GM12878 (cell line): ENCODE results near the gene ECM1. TPM values are rescaled to one million over a fixed set of nuclear protein-coding genes. Genes with fewer than 3 reads are reported as not detected.

Experiments used
- ATAC-seq: fragments of 200-7000 bp; cut with Tn5 transposase; 3 replicates; pipeline ENCODE4 v1.9.1; 2020; ENCODE audit warnings: mild to moderate bottlenecking, moderate library complexity
- BruUV-seq: library from RNA; stranded (reverse); fragments of 400-500 nt; replicated peaks from 2 replicates; lab custom pipeline; 2021; lab: Mats Ljungman, UMichigan
- CTCF ChIA-PET: fragments of 300-600 bp; sonication (Branson Sonifier 250); formaldehyde crosslinking; extraction: SDS; loops from one replicate; lab custom pipeline; 2021; ENCODE audit warnings: inconsistent platforms; lab: Yijun Ruan, JAX
- POLR2A ChIA-PET: fragments of 350-600 bp; formaldehyde crosslinking; extraction: SDS; loops from one replicate; lab custom pipeline; 2021; ENCODE audit warnings: inconsistent platforms; lab: Charles Lee
- RAD21 ChIA-PET: fragments of 300-600 bp; sonication (Branson Sonifier 250); formaldehyde crosslinking; loops from one replicate; lab custom pipeline; 2023; ENCODE audit warnings: antibody characterized with exemption; ENCODE audit not compliant: unreplicated experiment; lab: Charles Lee
- SMC1A ChIA-PET: fragments of 300-600 bp; sonication (Branson Sonifier 250); formaldehyde crosslinking; loops from one replicate; lab custom pipeline; 2023; ENCODE audit not compliant: unreplicated experiment, uncharacterized antibody; lab: Charles Lee
- DNase-seq: peaks from one replicate; pipeline ENCODE4 v3.0.0-alpha.2; 2011; ENCODE audit warnings: low read depth, low spot score
- FAIRE-seq: peaks from 3 replicates; lab custom pipeline; 2011; peaks lifted over from hg19 to GRCh38; lab: Jason Lieb, UNC
- H2AFZ ChIP-seq: 2 replicates; pipeline ENCODE4 v1.6.0; 2011; ENCODE audit warnings: low read depth, low read length, control low read depth; ENCODE audit not compliant: control insufficient read depth
- H3K27ac ChIP-seq: 2 replicates; pipeline ENCODE4 v1.5.1; 2011; ENCODE audit warnings: control low read depth; ENCODE audit not compliant: control insufficient read depth, insufficient read depth
- H3K27me3 ChIP-seq, 2 experiments: replicated peaks in 1 of 2; 2 replicates each; pipeline versions ENCODE4 v1.6.0 to v1.6.1; 2011; ENCODE audit warnings: low read length in 1 of 2; ENCODE audit not compliant: control insufficient read depth in 2 of 2, insufficient read depth in 2 of 2
- H3K36me3 ChIP-seq, 2 experiments: 2 replicates each; pipeline ENCODE4 v1.5.1; 2011; ENCODE audit warnings: low read length in 1 of 2; ENCODE audit not compliant: control insufficient read depth in 2 of 2, insufficient read depth in 2 of 2
- H3K4me1 ChIP-seq: 2 replicates; pipeline ENCODE4 v1.6.1; 2011; ENCODE audit warnings: mild to moderate bottlenecking, low read length, moderate library complexity, mixed read lengths; ENCODE audit not compliant: control insufficient read depth, insufficient read depth
- H3K4me2 ChIP-seq: 2 replicates; pipeline ENCODE4 v1.6.0; 2011; ENCODE audit warnings: control low read depth; ENCODE audit not compliant: control insufficient read depth, insufficient read depth
- H3K4me3 ChIP-seq: fragments of 200-600 bp; sonication (generic); 2 replicates; pipeline ENCODE4 v1.5.1; 2016
- H3K79me2 ChIP-seq: 2 replicates; pipeline ENCODE4 v1.6.0; 2011; ENCODE audit warnings: low read length; ENCODE audit not compliant: control insufficient read depth, insufficient read depth
- H3K9ac ChIP-seq: 2 replicates; pipeline ENCODE4 v1.8.0; 2011; ENCODE audit warnings: low read length, control low read depth, mixed read lengths; ENCODE audit not compliant: control insufficient read depth, insufficient read depth
- H3K9me3 ChIP-seq: replicated peaks from 3 replicates; pipeline ENCODE4 v1.5.1; 2011; ENCODE audit warnings: mild to moderate bottlenecking, low read length; ENCODE audit not compliant: control insufficient read depth, insufficient read depth
- H4K20me1 ChIP-seq: 2 replicates; pipeline ENCODE4 v1.6.0; 2011; ENCODE audit not compliant: control insufficient read depth, insufficient read depth
- ASH2L ChIP-seq: fragments of 300-600, 200-600 bp; sonication (generic); IDR thresholded peaks from 2 replicates; pipeline ENCODE4 v1.6.1; 2017; ENCODE audit warnings: low read depth, mild to moderate bottlenecking, borderline replicate concordance
- CHD2 ChIP-seq: IDR thresholded peaks from 2 replicates; pipeline ENCODE4 v1.6.1; 2011; ENCODE audit warnings: low read depth, low read length, improper control_type of control experiment, borderline replicate concordance
- FOS ChIP-seq: IDR thresholded peaks from 3 replicates; pipeline ENCODE4 v1.6.1; 2011; ENCODE audit warnings: borderline replicate concordance; ENCODE audit not compliant: insufficient read length; ENCODE audit errors: extremely low read depth
- WGBS: methylation state at CpG from one replicate; pipeline ENCODE4 v1.1.6; 2016; ENCODE audit warnings: low lambda C conversion rate; ENCODE audit not compliant: insufficient replicate concordance, insufficient coverage; ENCODE audit errors: missing lambda C conversion rate; 5-methylcytosine and 5-hydroxymethylcytosine counted together
- in situ Hi-C: fragments of 300-500 bp; cut with MboI; formaldehyde crosslinking; loops from 9 replicates; pipeline ENCODE4 v1.14.3; 2018; ENCODE audit warnings: mixed read lengths
- intact Hi-C: fragments of 100-400 bp; cut with micrococcal nuclease; formaldehyde crosslinking; loops from one replicate; pipeline ENCODE4 v1.14.2; 2022; ENCODE audit not compliant: unreplicated experiment
- polyA plus RNA-seq, 11 experiments: library from polyadenylated mRNA; depleted of rRNA in 4 of 11; unstranded in 6 of 11; stranded (reverse) in 5 of 11; fragments of >200 nt; fragmentation: Nextera tagmentation in 4 of 11; fragmentation: Illumina TruSeq in 1 of 11; extraction: Ambion mirVana in 4 of 11; extraction: Trizol in 1 of 11; gene quantifications; 1 replicate in 1 of 11; 2 replicates in 10 of 11; pipeline versions ENCODE4 v1.2.1 to v1.2.3, GENCODE V29; 2011 to 2016; ENCODE audit warnings: inconsistent platforms in 2 of 11, missing spikeins in 2 of 11, low read depth in 1 of 11
- total RNA-seq, 4 experiments: library from RNA; depleted of rRNA in 3 of 4; stranded (reverse); fragments of >200 nt in 3 of 4; fragmentation: Illumina TruSeq in 1 of 4; extraction: Trizol in 1 of 4; gene quantifications; 2 replicates each; pipeline versions ENCODE4 v1.2.1 to v1.2.3, GENCODE V29; 2013 to 2021
- TF ChIP-seq, protein P1 (sequence below): fragments of 450-650 bp; IDR thresholded peaks from 2 replicates; pipeline ENCODE4 v1.6.1; 2016; ENCODE audit warnings: mild to moderate bottlenecking, moderate library complexity, borderline replicate concordance

ECM1 gene
- total and polyA plus RNA-seq, 10 of the 15 experiments (the other 5 are each of a cell fraction or from before 2014, with no cell fraction given) = 0.06 to 1.3 (median 0.60) TPM

DNA sequence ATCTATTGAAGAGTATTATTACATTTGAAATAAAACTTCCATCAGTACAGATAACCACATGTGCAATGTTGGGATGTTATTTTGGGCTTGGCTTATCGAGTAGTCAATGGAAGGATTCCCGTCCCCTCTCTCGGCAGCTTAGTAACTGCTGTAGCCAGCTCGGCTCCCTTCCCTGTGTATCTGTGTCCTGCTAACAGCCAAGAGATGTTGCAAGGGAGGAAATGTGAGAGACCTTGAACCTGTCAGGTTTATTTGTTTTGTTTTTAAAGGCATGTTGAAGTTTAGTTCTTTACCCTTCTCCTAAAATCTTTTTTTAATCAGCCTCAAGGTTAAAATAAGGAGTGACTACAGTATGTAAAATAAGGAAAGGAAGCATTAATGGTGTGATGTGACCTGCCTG lies 34.2 kb upstream of the ECM1 start:
- in situ Hi-C loops (no loop called here), intact Hi-C loops (no loop called here)
- no peak overlapping the region for H3K27ac ChIP-seq
- ChIA-PET CTCF (no interaction called here), POLR2A (no interaction called here), SMC1A (interaction anchor here (0.7 kb wide), 1 partner anchor 175 kb away, joined by 3 read pairs; no protein-coding TSS in a partner anchor), RAD21 (no interaction called here)
- no peak overlapping the region for H3K4me2 ChIP-seq
- TF ChIP-seq ASH2L (no peak), FOS (no peak), CHD2 (no peak)
- TF ChIP-seq, protein P1, sequence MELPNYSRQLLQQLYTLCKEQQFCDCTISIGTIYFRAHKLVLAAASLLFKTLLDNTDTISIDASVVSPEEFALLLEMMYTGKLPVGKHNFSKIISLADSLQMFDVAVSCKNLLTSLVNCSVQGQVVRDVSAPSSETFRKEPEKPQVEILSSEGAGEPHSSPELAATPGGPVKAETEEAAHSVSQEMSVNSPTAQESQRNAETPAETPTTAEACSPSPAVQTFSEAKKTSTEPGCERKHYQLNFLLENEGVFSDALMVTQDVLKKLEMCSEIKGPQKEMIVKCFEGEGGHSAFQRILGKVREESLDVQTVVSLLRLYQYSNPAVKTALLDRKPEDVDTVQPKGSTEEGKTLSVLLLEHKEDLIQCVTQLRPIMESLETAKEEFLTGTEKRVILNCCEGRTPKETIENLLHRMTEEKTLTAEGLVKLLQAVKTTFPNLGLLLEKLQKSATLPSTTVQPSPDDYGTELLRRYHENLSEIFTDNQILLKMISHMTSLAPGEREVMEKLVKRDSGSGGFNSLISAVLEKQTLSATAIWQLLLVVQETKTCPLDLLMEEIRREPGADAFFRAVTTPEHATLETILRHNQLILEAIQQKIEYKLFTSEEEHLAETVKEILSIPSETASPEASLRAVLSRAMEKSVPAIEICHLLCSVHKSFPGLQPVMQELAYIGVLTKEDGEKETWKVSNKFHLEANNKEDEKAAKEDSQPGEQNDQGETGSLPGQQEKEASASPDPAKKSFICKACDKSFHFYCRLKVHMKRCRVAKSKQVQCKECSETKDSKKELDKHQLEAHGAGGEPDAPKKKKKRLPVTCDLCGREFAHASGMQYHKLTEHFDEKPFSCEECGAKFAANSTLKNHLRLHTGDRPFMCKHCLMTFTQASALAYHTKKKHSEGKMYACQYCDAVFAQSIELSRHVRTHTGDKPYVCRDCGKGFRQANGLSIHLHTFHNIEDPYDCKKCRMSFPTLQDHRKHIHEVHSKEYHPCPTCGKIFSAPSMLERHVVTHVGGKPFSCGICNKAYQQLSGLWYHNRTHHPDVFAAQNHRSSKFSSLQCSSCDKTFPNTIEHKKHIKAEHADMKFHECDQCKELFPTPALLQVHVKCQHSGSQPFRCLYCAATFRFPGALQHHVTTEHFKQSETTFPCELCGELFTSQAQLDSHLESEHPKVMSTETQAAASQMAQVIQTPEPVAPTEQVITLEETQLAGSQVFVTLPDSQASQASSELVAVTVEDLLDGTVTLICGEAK = no peak
- H3K79me2 ChIP-seq = no peaks in the 10 kb centered on the region
- no peak for ATAC-seq
- H2AFZ ChIP-seq = no peak overlapping the region
- H3K4me3 ChIP-seq = no peak overlapping the region
- no peaks in the 10 kb centered on the region for H3K27me3 ChIP-seq
- H3K4me1 ChIP-seq = no peaks in the 10 kb centered on the region
- no TSS peak for BruUV-seq
- no peaks in the 10 kb centered on the region for H4K20me1 ChIP-seq
- FAIRE-seq = no peak
- 85% methylated on average over 4 of the region's 4 CpGs for WGBS
- H3K36me3 ChIP-seq = peaks cover 14 to 18% of the 10 kb centered on the region in 2 experiments; a peak in 3 of 4 replicates
- H3K9ac ChIP-seq = no peak overlapping the region
- no peak for DNase-seq
- no peaks in the 10 kb centered on the region for H3K9me3 ChIP-seq
